ENCODE results near the gene DNAJC18. TPM values are rescaled to one million over a fixed set of nuclear protein-coding genes. Genes with fewer than 3 reads are reported as not detected.

Gene DNAJC18
- total RNA-seq, 4 donors from 2014 or later = 0.35 to 23.9 (median 3.4) TPM

DNA sequence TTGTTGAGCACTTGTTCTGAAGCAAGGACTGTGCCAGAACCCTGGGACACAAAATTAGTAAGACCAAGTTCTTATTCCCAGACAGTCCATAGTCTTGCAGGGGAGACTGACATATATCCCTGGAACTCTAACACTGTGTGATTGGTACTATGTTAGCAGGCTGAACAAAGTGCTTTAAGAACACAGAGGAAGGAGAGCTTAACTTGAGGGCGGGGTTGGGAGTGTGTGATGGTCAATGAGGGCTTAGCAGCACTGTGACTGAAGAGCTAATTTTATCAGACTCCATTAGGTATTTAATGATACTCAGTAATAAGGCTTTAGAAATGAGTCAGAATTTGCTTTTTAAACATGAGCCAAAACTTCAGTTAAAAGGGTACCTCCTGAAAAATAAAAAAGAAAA is 20.5 kb downstream of the DNAJC18 start:
- TF ChIP-seq, protein P1, sequence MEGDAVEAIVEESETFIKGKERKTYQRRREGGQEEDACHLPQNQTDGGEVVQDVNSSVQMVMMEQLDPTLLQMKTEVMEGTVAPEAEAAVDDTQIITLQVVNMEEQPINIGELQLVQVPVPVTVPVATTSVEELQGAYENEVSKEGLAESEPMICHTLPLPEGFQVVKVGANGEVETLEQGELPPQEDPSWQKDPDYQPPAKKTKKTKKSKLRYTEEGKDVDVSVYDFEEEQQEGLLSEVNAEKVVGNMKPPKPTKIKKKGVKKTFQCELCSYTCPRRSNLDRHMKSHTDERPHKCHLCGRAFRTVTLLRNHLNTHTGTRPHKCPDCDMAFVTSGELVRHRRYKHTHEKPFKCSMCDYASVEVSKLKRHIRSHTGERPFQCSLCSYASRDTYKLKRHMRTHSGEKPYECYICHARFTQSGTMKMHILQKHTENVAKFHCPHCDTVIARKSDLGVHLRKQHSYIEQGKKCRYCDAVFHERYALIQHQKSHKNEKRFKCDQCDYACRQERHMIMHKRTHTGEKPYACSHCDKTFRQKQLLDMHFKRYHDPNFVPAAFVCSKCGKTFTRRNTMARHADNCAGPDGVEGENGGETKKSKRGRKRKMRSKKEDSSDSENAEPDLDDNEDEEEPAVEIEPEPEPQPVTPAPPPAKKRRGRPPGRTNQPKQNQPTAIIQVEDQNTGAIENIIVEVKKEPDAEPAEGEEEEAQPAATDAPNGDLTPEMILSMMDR (IDR thresholded peaks at IDR 0.05) = no peak
- TF ChIP-seq POLR2A (IDR thresholded peaks at IDR 0.05) = no peak
- H3K27me3 ChIP-seq = no peaks in the 10 kb centered on the region
- peak overlapping the region in 1 of 4 donors; percentile 61 for H3K27ac ChIP-seq
- H3K9me3 ChIP-seq = no peaks in the 10 kb centered on the region
- DNase-seq = no peak
- no peaks in the 10 kb centered on the region for H3K36me3 ChIP-seq
- peaks cover 0 to 29% (median 9%) of the 10 kb centered on the region in 4 donors for H3K4me1 ChIP-seq
- H3K4me3 ChIP-seq = no peak overlapping the region

DNA sequence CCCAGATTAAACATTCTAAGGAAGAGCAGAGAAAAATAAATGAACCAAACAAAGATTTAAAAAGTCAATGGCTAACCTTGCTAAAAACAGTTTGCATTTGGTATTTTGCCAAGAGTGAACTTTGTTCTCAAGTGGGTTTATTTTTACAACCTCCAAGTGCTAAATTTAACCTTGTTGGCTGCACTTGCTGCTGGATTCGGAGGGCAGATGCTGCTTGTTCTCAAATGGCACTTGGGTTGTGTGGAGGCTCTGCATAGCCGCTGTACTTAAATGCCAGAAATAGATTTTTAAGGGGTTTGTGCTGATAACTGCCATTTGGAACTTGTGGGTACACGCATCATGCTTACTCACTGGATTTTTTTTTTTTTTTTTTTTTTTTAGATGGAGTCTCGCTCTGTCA is 22.1 kb downstream of the DNAJC18 start:
- no peak overlapping the region for H3K4me3 ChIP-seq
- peak overlapping the region in 1 of 4 donors; percentile 33 for H3K27ac ChIP-seq
- no peak for DNase-seq
- TF ChIP-seq POLR2A (IDR thresholded peaks at IDR 0.05) = no peak
- TF ChIP-seq, protein P1 (IDR thresholded peaks at IDR 0.05) = no peak
- H3K27me3 ChIP-seq = no peaks in the 10 kb centered on the region
- H3K36me3 ChIP-seq = no peaks in the 10 kb centered on the region
- H3K9me3 ChIP-seq = no peaks in the 10 kb centered on the region
- H3K4me1 ChIP-seq = peaks cover 0 to 29% (median 9%) of the 10 kb centered on the region in 4 donors

- peak; percentile 47 to 58 for TF ChIP-seq POLR2A (IDR thresholded peaks at IDR 0.05)
- TF ChIP-seq, protein P1 (IDR thresholded peaks at IDR 0.05) = no peak
- DNase-seq = peak in 2 of 3 donors; percentile 70 to 74
- Histone ChIP-seq H3K9me3 (no peaks in the 10 kb centered on the region), H3K4me1 (peaks cover 0 to 29% (median 9%) of the 10 kb centered on the region in 4 donors), H3K36me3 (no peaks in the 10 kb centered on the region), H3K27ac (peak overlapping the region in 2 of 4 donors; percentile 33 to 78), H3K4me3 (no peak overlapping the region), H3K27me3 (no peaks in the 10 kb centered on the region)
These were observed 22.7 kb downstream of the DNAJC18 start for GRCh38 chr5:139416651-139417050.

DNA sequence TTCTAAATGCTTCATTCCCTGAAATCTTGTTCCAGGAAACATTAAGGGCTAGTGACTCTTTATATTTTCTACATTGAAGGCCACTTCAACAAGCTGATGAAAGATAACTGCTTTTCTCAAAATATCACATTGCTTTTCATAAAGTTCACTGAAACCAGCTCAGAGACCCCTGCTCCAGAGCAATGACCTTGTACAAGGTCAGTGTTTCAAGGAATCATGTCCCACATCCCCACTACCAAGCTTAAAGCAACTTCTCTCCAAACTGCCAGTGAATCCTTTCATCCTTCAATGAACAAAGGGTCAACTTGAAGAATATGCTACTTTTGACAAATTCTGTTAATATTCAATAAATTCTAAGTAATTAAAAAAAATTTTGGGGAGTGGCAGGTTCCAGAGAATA is 23.5 kb downstream of the DNAJC18 start:
- H3K4me1 ChIP-seq = peaks cover 0 to 29% (median 9%) of the 10 kb centered on the region in 4 donors
- H3K36me3 ChIP-seq = no peaks in the 10 kb centered on the region
- peak overlapping the region in 1 of 4 donors; percentile 33 for H3K27ac ChIP-seq
- no peaks in the 10 kb centered on the region for H3K9me3 ChIP-seq
- TF ChIP-seq, protein P1 (IDR thresholded peaks at IDR 0.05) = no peak
- TF ChIP-seq POLR2A (IDR thresholded peaks at IDR 0.05) = no peak
- H3K27me3 ChIP-seq = no peaks in the 10 kb centered on the region
- DNase-seq = no peak
- H3K4me3 ChIP-seq = no peak overlapping the region

DNA sequence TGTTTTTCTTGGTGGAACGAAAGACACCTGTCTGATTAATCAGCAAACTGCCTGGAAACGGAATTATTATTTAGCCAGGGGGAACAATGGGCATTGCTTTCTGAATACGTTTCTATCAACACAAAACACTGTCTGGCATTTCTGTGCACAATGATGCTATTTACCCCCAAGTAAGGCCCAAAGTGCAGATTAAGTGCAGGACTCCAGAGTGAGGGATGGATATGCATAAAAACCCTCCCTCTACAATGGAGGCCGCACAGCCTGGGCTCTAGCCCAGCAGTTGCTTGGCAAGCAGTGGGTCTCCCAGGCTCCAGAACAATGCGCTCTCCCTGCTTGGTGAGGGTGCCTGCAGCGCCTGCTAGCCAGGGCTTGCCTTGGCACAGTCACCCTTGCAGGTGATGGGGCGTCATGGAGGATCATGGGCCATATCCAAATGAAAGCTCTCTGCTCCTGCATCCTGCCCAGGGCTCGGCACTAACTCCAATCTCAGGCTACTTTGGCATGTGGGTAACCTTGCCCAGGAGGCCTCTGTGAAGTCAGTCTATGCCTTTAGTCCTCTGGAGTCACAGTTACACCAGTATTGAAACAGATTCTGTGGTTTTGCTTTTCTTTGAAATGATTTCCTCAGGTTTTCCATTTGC is 24.0 kb downstream of the DNAJC18 start:
- no peaks in the 10 kb centered on the region for H3K27me3 ChIP-seq
- no peaks in the 10 kb centered on the region for H3K36me3 ChIP-seq
- H3K9me3 ChIP-seq = no peaks in the 10 kb centered on the region
- DNase-seq = no peak
- H3K4me3 ChIP-seq = no peak overlapping the region
- TF ChIP-seq, protein P1 (IDR thresholded peaks at IDR 0.05) = no peak
- no peak for TF ChIP-seq POLR2A (IDR thresholded peaks at IDR 0.05)
- H3K27ac ChIP-seq = peak overlapping the region in 2 of 4 donors; percentile 60 to 85
- H3K4me1 ChIP-seq = peaks cover 0 to 29% (median 9%) of the 10 kb centered on the region in 4 donors
